Esophagus squamous epithelium (tissue), 4 donors: Measurements from ENCODE around the gene VASH1.

ENCODE experiments used
- POLR2A ChIP-seq, 4 donors: fragments of 450-650 bp; IDR thresholded peaks; one replicate each; pipeline ENCODE4 v1.6.1; 2017; ENCODE audit warnings: antibody characterized with exemption in 4 of 4, mild to moderate bottlenecking in 4 of 4, moderate library complexity in 3 of 4
- TF ChIP-seq, protein P1 (sequence below), 6 experiments: fragments of 450-650 bp in 4 of 6; fragments of 200-600 bp in 2 of 6; sonication (generic) in 2 of 6; IDR thresholded peaks; one replicate each; pipeline ENCODE4 v1.5.1; 2016 to 2019; ENCODE audit warnings: antibody characterized with exemption in 6 of 6, mild to moderate bottlenecking in 4 of 6, moderate library complexity in 4 of 6

DNA sequence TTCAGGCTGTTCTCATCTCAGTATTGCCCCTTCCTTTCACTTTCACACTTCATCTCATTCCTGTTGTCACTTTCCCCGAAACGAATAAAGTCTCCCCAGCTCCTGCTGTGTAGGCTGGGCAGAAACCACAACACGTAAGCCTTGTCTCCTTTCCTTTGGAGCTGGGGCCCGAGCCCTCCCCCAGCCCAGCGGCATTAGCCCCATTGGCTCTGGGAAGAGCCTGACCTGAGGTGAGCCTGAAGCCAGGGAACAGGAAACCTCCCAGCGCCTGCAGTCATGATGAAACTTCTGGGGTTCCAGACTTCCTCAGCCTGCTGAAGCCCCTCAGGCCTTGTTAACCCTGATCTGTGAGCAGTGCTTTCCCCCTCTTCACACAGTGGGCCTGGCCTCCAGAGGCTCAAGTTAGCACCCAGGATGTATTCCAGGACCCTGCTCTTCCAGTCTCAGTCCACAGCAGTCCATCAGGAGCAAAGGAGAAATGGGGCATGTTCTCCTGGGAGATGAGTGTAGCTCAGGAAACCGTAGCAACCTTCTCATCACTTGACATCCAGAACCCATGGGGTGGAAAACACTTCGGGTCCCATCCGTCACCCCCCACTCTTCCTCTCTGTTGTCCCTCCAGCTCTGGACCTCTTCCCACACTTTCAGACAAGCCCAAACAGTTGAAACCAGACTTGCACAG is 21.8 kb downstream of the VASH1 start:
- TF ChIP-seq, protein P1, sequence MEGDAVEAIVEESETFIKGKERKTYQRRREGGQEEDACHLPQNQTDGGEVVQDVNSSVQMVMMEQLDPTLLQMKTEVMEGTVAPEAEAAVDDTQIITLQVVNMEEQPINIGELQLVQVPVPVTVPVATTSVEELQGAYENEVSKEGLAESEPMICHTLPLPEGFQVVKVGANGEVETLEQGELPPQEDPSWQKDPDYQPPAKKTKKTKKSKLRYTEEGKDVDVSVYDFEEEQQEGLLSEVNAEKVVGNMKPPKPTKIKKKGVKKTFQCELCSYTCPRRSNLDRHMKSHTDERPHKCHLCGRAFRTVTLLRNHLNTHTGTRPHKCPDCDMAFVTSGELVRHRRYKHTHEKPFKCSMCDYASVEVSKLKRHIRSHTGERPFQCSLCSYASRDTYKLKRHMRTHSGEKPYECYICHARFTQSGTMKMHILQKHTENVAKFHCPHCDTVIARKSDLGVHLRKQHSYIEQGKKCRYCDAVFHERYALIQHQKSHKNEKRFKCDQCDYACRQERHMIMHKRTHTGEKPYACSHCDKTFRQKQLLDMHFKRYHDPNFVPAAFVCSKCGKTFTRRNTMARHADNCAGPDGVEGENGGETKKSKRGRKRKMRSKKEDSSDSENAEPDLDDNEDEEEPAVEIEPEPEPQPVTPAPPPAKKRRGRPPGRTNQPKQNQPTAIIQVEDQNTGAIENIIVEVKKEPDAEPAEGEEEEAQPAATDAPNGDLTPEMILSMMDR (IDR thresholded peaks at IDR 0.05), result no peak
- TF ChIP-seq POLR2A (IDR thresholded peaks at IDR 0.05), result no peak
